WTC11 (cell line): ENCODE data around the gene ECI1.
A peak's percentile ranks its signal among the peaks of the same experiment; 100 is the strongest.

Source experiments
- ATF3 ChIP-seq: sonication (generic); formaldehyde crosslinking; conservative IDR thresholded peaks from 2 replicates; pipeline ENCODE4 v1.8.1; 2022; ENCODE audit warnings: mild to moderate bottlenecking, missing genetic modification reagents
- CREM ChIP-seq: sonication (generic); formaldehyde crosslinking; IDR thresholded peaks from 2 replicates; pipeline ENCODE4 v1.8.1; 2022; ENCODE audit warnings: mild to moderate bottlenecking, missing genetic modification reagents, moderate library complexity
- ESRRA ChIP-seq: sonication (generic); formaldehyde crosslinking; IDR thresholded peaks from 2 replicates; pipeline ENCODE4 v1.8.1; 2022; ENCODE audit warnings: mild to moderate bottlenecking, missing genetic modification reagents, borderline replicate concordance
- FOXK1 ChIP-seq: sonication (generic); formaldehyde crosslinking; IDR thresholded peaks from 2 replicates; pipeline ENCODE4 v1.8.0; 2022; ENCODE audit warnings: mild to moderate bottlenecking, moderate library complexity, missing genetic modification reagents
- IRF2 ChIP-seq: sonication (generic); formaldehyde crosslinking; IDR thresholded peaks from 2 replicates; pipeline ENCODE4 v1.8.0; 2022; ENCODE audit warnings: low read depth, missing genetic modification reagents, borderline replicate concordance
- MXD4 ChIP-seq: fragments of 250-450 bp; sonication (Bioruptor Pico); IDR thresholded peaks from 2 replicates; pipeline ENCODE4 v1.8.0; 2021; ENCODE audit warnings: mild to moderate bottlenecking, moderate library complexity, borderline replicate concordance
- MYBL2 ChIP-seq: sonication (generic); formaldehyde crosslinking; IDR thresholded peaks from 2 replicates; pipeline ENCODE4 v1.8.1; 2023; ENCODE audit warnings: mild to moderate bottlenecking, moderate library complexity, missing genetic modification reagents
- NFATC4 ChIP-seq: fragments of 250-450 bp; sonication (Bioruptor Pico); IDR thresholded peaks from 2 replicates; pipeline ENCODE4 v1.9.0; 2021; ENCODE audit warnings: mild to moderate bottlenecking
- NFYB ChIP-seq: sonication (generic); formaldehyde crosslinking; conservative IDR thresholded peaks from 2 replicates; pipeline ENCODE4 v1.8.0; 2022; ENCODE audit warnings: low read depth, missing genetic modification reagents
- TP53 ChIP-seq: sonication (generic); formaldehyde crosslinking; IDR thresholded peaks from 2 replicates; pipeline ENCODE4 v1.8.1; 2023; ENCODE audit warnings: mild to moderate bottlenecking, missing genetic modification reagents
- USF2 ChIP-seq: sonication (generic); formaldehyde crosslinking; IDR thresholded peaks from 2 replicates; pipeline ENCODE4 v1.8.1; 2023; ENCODE audit warnings: mild to moderate bottlenecking, missing genetic modification reagents, moderate library complexity
- ZNF138 ChIP-seq: sonication (generic); formaldehyde crosslinking; conservative IDR thresholded peaks from 2 replicates; pipeline ENCODE4 v1.8.1; 2022; ENCODE audit warnings: mild to moderate bottlenecking, moderate library complexity, missing genetic modification reagents
- TF ChIP-seq, protein P1 (sequence below): fragments of 200-600 bp; IDR thresholded peaks from 2 replicates; pipeline ENCODE4 v1.8.0; 2022; ENCODE audit warnings: antibody characterized with exemption
- TF ChIP-seq, protein P2 (sequence below): sonication (generic); formaldehyde crosslinking; IDR thresholded peaks from 2 replicates; pipeline ENCODE4 v1.8.0; 2022; ENCODE audit warnings: mild to moderate bottlenecking, missing genetic modification reagents

DNA sequence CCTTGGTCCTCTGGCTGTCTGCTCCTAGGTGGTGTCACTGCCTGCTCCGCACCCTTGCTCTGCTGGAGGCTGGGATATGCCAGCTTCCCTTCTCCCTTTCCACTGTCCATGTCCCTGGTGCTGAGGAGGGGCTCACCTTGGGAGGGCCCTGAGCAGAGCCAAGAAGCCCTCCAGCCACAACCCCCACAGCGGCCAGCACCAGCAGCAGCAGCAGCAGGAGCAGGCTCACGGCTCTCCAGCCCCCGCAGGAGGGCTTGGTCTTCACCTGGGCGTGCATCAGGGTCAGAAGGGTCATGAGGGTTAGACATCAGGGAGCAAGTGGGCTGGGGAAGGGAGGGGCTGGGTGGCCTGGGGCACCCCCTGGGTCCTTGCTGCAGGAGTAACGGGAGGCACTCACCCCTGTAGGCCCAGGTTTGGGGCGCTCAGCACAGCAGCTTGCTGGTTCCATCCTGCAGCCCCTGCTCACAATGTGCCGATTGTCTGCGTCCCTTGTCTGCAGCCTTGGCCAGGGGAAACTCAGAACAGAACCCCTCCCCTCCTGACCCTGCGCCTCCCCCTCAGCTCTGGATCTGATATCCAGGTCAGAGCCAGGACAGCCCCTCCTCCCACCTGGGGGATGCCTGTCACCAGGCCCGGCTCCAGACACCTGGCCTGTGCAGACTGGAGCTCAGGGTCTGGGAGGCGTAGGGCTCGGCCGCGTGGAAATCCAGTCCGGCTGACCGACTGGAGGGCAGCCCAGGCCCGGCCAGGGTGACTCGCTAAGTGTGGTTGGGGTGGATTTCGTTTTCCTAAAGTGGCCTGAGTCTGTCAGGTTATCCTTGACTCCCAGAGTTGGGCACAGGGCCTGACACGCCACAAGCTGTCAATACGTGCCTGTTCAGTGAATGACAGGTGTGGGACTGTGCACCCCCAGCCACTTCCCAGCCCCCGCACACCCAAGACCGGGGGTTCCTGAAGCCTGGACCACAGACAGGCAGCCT, 40.7 kb downstream of the ECI1 start, which contains the start of gene BRICD5:
- TF ChIP-seq, protein P1, sequence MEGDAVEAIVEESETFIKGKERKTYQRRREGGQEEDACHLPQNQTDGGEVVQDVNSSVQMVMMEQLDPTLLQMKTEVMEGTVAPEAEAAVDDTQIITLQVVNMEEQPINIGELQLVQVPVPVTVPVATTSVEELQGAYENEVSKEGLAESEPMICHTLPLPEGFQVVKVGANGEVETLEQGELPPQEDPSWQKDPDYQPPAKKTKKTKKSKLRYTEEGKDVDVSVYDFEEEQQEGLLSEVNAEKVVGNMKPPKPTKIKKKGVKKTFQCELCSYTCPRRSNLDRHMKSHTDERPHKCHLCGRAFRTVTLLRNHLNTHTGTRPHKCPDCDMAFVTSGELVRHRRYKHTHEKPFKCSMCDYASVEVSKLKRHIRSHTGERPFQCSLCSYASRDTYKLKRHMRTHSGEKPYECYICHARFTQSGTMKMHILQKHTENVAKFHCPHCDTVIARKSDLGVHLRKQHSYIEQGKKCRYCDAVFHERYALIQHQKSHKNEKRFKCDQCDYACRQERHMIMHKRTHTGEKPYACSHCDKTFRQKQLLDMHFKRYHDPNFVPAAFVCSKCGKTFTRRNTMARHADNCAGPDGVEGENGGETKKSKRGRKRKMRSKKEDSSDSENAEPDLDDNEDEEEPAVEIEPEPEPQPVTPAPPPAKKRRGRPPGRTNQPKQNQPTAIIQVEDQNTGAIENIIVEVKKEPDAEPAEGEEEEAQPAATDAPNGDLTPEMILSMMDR, result no peak
- TF ChIP-seq ESRRA (CRISPR knock-in tag), result no peak
- TF ChIP-seq IRF2 (CRISPR knock-in tag), result no peak
- TF ChIP-seq, protein P2, sequence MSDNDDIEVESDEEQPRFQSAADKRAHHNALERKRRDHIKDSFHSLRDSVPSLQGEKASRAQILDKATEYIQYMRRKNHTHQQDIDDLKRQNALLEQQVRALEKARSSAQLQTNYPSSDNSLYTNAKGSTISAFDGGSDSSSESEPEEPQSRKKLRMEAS (CRISPR knock-in tag), result 0 out of 2 replicates have a peak, but pooled peaks have one; percentile 39
- TF ChIP-seq MYBL2, result 0 out of 2 replicates have a peak, but pooled peaks have one; percentile 40
- 0 out of 2 replicates have a peak, but pooled peaks have one; percentile 4 for TF ChIP-seq NFATC4 (CRISPR knock-in tag)
- TF ChIP-seq ZNF138 (CRISPR knock-in tag), result no peak
- no peak for TF ChIP-seq FOXK1 (CRISPR knock-in tag)
- TF ChIP-seq ATF3 (CRISPR knock-in tag), result no peak
- TF ChIP-seq MXD4 (CRISPR knock-in tag), result no peak
- no peak for TF ChIP-seq TP53 (CRISPR knock-in tag)
- no peak for TF ChIP-seq CREM (CRISPR knock-in tag)
- peak; percentile 16; the same call in 1 of the 2 replicates for TF ChIP-seq NFYB
- TF ChIP-seq USF2 (CRISPR knock-in tag), result no peak
